Adrenal gland (tissue), 5 donors: Measurements from ENCODE around the gene SUMO1.
"Not testable (repeated sequence)": the region's sequence is repeated elsewhere in the genome, so short reads cannot be mapped to it uniquely, and the experiment has no call there.

ENCODE experiments used
- CTCF ChIP-seq, 6 experiments: fragments of 450-650 bp in 4 of 6; fragments of 200-600 bp in 2 of 6; sonication (generic) in 1 of 6; IDR thresholded peaks; 1 replicate in 5 of 6; 2 replicates in 1 of 6; pipeline versions ENCODE4 v1.5.1 to v1.8.0; 2016 to 2021; ENCODE audit warnings: antibody characterized with exemption in 6 of 6, mild to moderate bottlenecking in 2 of 6, moderate library complexity in 1 of 6
- POLR2A ChIP-seq, 2 donors: fragments of 450-650 bp; IDR thresholded peaks; one replicate each; pipeline ENCODE4 v1.6.1; 2017; ENCODE audit warnings: antibody characterized with exemption in 2 of 2, mild to moderate bottlenecking in 2 of 2, moderate library complexity in 1 of 2
- donor health status: DM: no; HTN: no; CAD: no.

- not testable (repeated sequence) for TF ChIP-seq CTCF, POLR2A (IDR thresholded peaks at IDR 0.05)
These were observed 37.8 kb upstream of the SUMO1 start for GRCh38 chr2:202276078-202276720.
